ENCODE data around the gene AHDC1. TPM values are rescaled to one million over a fixed set of nuclear protein-coding genes. Genes with fewer than 3 reads are reported as not detected.

AHDC1 gene
- total RNA-seq, 4 donors from 2014 or later, result 25.5 to 91.4 (median 47.8) TPM

- Histone ChIP-seq H3K4me3 (replicated peaks in 1 of 3) (no peak overlapping the region), H3K27me3 (no peaks in the 10 kb centered on the region), H3K36me3 (no peaks in the 10 kb centered on the region), H3K27ac (no peak overlapping the region), H3K4me1 (no peaks in the 10 kb centered on the region), H3K9me3 (no peaks in the 10 kb centered on the region)
- WGBS, 2 donors, result 94 to 95% methylated on average over 11 of the region's 11 CpGs
- intact Hi-C loops (cut with DNase I), result no loop called here
- DNase-seq, result no peak
- no peak for TF ChIP-seq POLR2A (IDR thresholded peaks at IDR 0.05)
Observed at GRCh38 chr1:27649306-27649635, 45.3 kb upstream of the AHDC1 start.

- WGBS, 2 donors, result 76 to 93% methylated on average over 4 to 6 of the region's 6 CpGs
- no peak for DNase-seq
- no peaks in the 10 kb centered on the region for H3K9me3 ChIP-seq
- H3K27ac ChIP-seq, result no peak overlapping the region
- TF ChIP-seq CTCF (IDR thresholded peaks at IDR 0.05), result no peak
- no peak for TF ChIP-seq POLR2A (IDR thresholded peaks at IDR 0.05)
- intact Hi-C loops (cut with DNase I), result no loop called here
- H3K36me3 ChIP-seq, result no peaks in the 10 kb centered on the region
- peaks cover 0 to 2% of the 10 kb centered on the region in 2 donors for H3K4me1 ChIP-seq
- no peak overlapping the region for H3K4me3 ChIP-seq (replicated peaks in 1 of 3)
- no peaks in the 10 kb centered on the region for H3K27me3 ChIP-seq
Observed at GRCh38 chr1:27648602-27649305, 44.8 kb upstream of the AHDC1 start.

- intact Hi-C loops (cut with DNase I), result no loop called here
- DNase-seq, result no peak
- WGBS, 2 donors, result 97 to 99% methylated on average over 5 of the region's 5 CpGs
- H3K4me3 ChIP-seq (replicated peaks in 1 of 3), result no peak overlapping the region
- no peaks in the 10 kb centered on the region for H3K9me3 ChIP-seq
- peaks cover 0 to 4% of the 10 kb centered on the region in 2 donors for H3K4me1 ChIP-seq
- no peaks in the 10 kb centered on the region for H3K36me3 ChIP-seq
- H3K27me3 ChIP-seq, result no peaks in the 10 kb centered on the region
- H3K27ac ChIP-seq, result no peak overlapping the region
- TF ChIP-seq POLR2A (IDR thresholded peaks at IDR 0.05) (no peak), CTCF (IDR thresholded peaks at IDR 0.05) (no peak)
Observed at GRCh38 chr1:27647328-27647727, 43.4 kb upstream of the AHDC1 start.

- Histone ChIP-seq H3K4me3 (replicated peaks in 1 of 3) (no peak overlapping the region), H3K36me3 (no peaks in the 10 kb centered on the region), H3K4me1 (peaks cover 0 to 4% of the 10 kb centered on the region in 2 donors), H3K9me3 (no peaks in the 10 kb centered on the region), H3K27me3 (no peaks in the 10 kb centered on the region), H3K27ac (no peak overlapping the region)
- intact Hi-C loops (cut with DNase I), result no loop called here
- 64 to 86% methylated on average over 3 to 8 of the region's 8 CpGs for WGBS, 2 donors
- TF ChIP-seq POLR2A (IDR thresholded peaks at IDR 0.05), result no peak
- no peak for TF ChIP-seq CTCF (IDR thresholded peaks at IDR 0.05)
- no peak for DNase-seq
Observed at GRCh38 chr1:27646676-27647075, 42.7 kb upstream of the AHDC1 start.

- H3K4me3 ChIP-seq (replicated peaks in 1 of 3), result no peak overlapping the region
- no peaks in the 10 kb centered on the region for H3K27me3 ChIP-seq
- 90 to 97% methylated on average over 3 to 4 of the region's 4 CpGs for WGBS, 2 donors
- DNase-seq, result no peak
- H3K27ac ChIP-seq, result no peak overlapping the region
- no peaks in the 10 kb centered on the region for H3K36me3 ChIP-seq
- no peaks in the 10 kb centered on the region for H3K9me3 ChIP-seq
- TF ChIP-seq CTCF (IDR thresholded peaks at IDR 0.05), result no peak
- no peak for TF ChIP-seq POLR2A (IDR thresholded peaks at IDR 0.05)
- H3K4me1 ChIP-seq, result peaks cover 0 to 4% of the 10 kb centered on the region in 2 donors
- intact Hi-C loops (cut with DNase I), result no loop called here
Observed at GRCh38 chr1:27645071-27645415, 41.1 kb upstream of the AHDC1 start.
